Globus pallidus (tissue), 1 donor: Measurements from ENCODE around the gene INSC.

Experiments used
- DNase-seq: peaks from one replicate; pipeline ENCODE4 v3.0.0-alpha.2; 2015; ENCODE audit warnings: low spot score

The INSC gene

GRCh38 chr11:15288863-15289262 lies 174.1 kb downstream of the INSC start:
- DNase-seq, result peak; percentile 6

- no peak for DNase-seq
Observed at GRCh38 chr11:15289723-15290122, 175.0 kb downstream of the INSC start.

GRCh38 chr11:15291885-15292284 lies 177.2 kb downstream of the INSC start:
- DNase-seq, result peak; percentile 16

- no peak for DNase-seq
Observed at GRCh38 chr11:15293975-15294620, 179.4 kb downstream of the INSC start.

GRCh38 chr11:15295695-15296094 lies 181.0 kb downstream of the INSC start:
- DNase-seq, result no peak
